SHP77 treated with DMSO at 0.1 percent for 48 hours (cell line): ENCODE results near the gene BLTP3A.
"Not testable (repeated sequence)": the region's sequence is repeated elsewhere in the genome, so short reads cannot be mapped to it uniquely, and the experiment has no call there.

ENCODE experiments used
- DNase-seq: peaks from one replicate; lab custom pipeline; 2025; lab: John Stamatoyannopoulos, UW

The BLTP3A gene

DNA sequence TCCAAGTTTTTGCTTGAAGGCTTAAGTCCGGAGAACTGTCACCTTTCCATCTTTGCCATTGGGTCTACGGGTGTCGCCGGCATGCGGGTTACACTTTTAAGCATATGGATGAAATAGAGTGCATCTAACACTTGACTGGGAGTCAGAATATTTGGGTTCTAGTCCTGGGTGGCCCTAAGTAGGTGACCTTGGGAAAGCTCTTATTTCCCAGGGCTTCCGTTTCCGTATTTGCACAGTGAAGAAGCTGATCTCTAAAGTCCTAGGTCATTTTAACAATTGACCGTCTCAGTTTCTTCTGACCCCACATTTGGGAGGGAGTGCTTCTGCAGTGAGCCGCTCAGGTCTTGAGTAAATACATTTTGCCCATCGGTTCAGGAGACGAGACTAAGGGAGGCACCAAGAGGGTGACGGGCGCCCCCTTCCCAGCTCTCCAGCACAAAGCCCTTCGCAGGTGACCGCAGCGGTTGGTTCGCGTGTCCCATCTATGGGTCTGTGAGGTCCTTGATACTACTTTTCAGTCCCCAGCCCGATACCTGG, 651 bp upstream of the BLTP3A start:
- DNase-seq = peak; percentile 52

DNA sequence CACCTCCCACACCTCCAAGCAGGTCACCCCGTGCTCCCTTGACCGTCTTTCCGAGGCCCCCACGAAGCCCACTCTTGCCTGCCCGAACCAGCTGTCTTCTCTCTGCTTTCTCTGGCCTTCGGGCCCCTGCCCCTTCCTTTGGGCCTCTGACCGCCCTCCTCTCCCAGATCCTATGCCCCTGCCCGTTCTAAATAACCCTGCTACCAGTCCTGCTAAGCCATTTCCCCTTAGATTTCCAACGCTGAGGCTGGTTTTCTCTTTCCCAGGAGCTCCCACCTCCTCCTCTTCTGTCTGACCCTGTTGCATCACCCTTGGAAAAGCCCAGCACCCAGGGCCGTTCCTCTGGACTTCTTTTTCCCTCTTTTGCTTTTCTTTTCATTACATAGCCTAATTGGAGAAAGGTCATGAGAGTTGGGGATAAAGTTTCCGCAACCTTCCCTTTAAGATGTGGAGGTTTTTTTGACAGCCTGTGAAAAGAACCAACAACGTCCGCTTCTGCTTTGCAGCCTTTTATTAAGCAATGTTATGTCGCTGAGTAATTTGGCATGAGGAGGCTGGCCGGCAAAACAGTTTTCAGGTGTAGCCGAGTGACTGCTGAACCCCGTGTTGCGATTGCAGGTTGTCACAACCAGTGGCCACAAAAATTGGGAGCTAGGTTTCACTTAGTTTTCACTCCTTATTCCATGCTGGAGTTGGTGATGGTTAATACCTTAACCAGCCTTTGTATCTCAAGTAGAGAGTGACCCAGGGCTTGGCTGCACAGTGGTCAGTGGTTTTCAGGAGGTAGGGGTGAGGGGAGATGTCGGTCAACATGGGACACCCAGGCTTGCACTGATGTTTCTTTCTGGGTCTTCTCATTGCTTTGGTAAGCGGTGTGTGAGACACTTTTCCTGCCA, 970 bp downstream of the BLTP3A start:
- no peak for DNase-seq

DNA sequence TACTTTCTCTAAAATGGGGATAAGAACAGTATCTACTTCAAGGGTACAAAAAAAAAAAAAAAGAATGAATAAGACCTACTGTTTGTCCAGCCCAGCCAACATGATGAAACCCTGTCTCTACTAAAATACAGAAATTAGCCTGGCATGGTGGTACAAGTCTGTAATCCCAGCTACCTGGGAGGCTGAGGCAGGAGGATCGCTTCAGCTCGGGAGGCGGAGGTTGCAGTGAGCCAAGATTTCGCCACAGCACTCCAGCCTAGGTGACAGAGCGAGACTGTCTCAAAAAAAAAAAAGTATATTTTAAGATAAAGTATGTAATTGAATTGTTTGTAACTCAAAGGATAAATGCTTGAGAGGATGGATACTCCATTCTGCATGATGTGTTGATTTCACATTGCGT, 2.0 kb downstream of the BLTP3A start:
- no peak for DNase-seq

DNA sequence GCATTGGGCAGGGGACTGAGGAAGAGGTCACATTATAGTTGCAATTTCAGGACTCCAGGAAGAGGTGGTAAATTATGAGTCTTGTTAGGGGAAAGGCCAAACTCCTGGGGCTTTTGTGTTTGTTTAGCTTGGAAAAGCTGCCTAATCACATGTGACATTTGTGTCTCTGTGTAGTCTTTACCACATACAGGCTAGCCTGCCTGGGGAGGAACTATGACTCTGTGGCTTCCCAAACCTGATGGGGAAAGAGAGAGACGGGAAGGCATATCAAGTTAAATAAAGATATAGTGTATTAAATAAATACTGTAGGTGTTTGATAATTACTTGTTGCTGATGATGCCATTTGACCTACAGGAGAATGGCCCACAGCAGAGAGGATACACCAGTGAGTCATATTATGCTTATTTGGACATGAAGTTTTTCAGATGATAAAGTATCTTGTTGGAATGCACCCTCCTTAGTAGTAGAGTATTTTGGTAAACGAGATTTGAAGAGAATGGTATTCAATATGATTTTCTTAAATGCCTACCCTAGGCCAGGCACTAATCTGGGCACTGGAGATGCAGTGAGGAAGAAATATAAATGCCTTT, 4.0 kb downstream of the BLTP3A start:
- no peak for DNase-seq

DNA sequence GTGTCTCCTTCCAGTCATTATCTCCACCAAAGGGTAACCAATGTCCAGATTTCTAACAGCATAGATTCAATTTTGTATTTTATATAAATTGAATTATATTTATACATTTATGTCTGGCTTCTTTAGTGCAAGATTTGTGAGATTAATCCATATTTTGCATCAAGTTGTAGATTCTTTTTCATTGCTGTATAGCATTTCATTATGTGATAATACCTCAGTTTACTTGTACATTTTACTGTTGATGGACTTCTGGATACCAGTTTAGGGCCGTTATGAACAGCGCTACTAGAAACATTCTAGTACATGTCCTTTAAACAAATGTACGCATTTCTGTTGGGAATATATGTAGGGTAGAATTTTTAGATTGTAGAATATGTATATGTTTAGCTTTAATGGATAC, 6.2 kb downstream of the BLTP3A start:
- no peak for DNase-seq

DNA sequence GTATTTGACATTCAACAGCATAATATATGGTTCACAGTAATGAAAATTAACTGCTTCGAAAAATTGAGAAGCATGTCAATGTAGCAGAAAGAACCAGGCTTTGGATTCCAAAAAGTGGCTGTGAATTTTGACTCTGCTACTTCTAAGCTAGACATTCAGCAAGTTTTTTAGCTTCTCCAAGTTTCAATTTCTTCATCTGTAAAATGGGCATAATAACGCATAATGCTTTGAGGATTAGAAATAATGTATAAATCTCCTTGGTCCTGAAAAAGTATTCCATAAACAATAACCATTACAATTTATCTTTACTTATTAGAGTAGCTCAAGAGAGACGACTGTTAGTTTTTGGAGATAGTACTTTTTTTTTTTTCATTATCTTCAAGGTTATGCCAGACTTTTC, 7.7 kb downstream of the BLTP3A start:
- no peak for DNase-seq

DNA sequence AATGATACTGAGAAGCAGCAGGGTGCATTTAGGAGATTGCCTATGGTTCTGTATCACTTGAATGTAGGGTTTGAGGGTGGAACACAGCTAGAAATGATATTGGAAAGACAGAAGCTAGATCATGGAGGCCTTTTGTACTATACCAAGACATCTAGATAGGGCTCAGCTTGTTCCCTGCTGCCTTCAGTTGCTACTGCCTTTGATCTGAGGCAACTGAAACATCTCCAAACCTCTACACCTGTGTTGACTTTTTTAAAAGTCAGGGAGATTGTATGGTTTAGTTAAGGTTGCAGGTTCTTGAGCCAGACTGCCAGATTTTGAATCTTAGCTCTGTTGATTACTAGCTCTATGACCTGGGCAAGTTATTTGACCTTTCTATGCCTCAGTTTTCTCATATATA, 12.7 kb downstream of the BLTP3A start:
- no peak for DNase-seq

DNA sequence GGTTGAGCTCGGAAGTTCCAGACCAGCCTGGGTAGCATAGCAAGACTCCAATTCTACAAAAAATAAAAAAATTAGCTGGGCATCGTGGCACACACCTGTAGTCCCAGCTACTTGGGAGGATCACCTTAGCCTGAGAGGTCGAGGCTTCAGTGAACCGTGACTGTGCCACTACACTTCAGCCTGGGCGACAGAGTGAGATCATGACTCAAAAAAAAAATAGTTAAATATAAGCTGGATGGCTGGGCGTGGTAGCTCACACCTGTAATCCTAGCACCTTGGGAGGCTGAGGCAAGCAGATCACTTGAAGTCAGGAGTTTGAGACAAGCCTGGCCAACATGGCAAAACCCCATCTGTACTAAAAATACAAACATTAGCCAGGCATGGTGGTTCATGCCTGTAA, 13.2 kb downstream of the BLTP3A start:
- DNase-seq = not testable (repeated sequence)

DNA sequence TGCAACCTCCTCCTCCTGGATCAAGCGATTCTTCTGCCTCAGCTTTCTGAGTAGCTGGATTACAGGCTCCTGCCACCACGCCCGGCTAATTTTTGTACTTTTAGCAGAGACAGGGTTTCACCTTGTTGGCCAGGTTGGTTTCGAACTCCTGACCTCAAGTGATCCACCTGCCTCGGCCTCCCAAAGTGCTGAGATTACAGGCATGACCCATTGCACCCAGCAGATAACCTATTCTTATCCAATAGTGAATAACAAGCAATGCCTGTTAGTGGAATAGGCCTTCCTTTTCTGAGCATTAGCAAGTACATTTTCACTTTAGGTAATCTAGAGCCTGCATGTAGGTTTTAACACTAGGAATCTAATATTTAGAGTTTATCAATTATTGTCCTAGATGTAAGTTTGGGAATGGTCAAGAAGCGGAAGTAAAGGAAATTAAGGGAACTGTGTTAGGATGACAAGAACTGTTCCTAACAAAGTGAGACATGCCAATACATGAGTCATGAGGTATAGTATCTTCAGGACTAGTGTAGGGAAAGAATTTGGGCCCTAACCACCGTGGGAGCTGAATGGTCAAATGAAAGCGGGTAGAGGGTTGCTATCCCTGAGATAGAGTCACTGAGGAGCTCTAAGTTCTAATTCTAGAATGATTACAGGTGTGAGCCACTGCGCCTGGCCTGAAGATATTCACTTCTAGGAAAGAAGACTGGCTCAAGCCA, 15.0 kb downstream of the BLTP3A start:
- DNase-seq = no peak

DNA sequence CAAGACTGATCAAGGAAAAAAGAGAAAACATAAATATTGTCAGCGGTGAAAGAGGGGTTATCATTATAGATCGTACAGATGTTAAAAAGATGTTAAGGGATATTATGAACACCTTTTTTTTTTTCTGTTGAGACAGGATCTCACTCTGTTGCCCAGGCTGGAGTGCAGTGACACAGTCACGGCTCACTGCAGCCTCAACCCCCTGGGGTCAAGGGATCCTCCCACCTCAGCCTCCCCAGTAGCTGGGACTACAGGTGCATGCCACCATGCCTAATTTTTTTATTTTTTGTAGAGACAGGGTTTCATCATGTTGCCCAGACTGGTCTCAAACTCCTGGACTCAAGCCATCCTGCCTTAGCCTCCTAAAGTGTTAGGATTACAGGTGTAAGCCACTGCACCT, 16.6 kb downstream of the BLTP3A start:
- not testable (repeated sequence) for DNase-seq

DNA sequence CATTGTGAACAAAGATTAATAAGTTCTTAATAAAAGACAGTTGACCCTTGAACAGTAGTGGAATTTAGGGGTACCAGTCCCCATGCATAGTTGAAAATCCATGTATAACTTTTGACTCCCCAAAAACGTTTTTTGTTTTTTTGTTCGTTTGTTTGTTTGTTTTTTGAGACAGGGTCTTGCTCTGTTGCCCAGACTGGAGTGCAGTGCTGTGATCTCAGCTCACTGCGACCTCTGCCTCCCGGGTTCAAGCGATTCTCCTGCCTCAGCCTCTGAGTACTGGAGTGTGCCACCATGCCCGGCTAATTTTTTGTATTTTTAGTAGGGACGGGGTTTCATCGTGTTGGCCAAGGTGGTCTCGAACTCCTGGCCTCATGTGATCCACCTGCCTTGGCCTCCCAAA, 17.5 kb downstream of the BLTP3A start:
- DNase-seq = not testable (repeated sequence)

DNA sequence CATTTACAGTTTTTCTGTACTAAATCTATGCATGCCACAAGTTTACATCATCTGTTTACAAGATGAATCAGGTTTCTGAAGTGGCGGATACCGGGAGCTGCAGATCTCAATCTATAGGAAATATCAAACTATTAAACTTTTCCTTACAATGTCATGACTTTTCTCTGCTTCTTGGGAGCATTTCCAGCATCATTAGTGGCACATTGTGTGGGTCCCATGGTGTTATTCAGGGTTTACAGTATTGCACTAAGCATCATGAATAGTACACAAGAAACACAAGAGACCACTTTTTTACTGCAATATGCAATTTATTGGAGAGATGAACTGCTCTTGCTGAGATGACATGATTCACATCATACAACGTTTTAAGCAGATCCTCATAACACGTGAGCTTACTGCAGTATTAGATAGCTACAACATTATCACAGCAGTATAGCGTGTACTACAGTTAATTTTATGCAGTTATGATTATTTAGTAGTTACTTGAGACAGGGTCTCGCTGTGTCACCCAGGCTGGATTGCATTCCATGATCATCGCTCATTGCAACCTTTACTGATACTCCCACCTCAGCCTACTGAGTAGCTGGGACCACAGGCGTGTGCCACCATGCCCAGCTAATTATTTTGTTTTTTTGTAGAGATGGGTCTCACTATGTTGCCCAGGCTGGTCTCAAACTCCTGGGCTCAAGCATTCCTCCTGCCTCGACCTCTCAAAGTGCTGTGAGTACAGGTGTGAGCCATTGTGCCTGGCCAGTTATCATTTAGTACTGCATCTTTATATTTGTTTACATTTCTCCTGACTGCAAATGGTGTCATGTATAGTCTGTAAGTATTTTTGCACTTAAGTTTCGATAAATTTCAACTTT, 18.4 kb downstream of the BLTP3A start:
- DNase-seq = no peak

DNA sequence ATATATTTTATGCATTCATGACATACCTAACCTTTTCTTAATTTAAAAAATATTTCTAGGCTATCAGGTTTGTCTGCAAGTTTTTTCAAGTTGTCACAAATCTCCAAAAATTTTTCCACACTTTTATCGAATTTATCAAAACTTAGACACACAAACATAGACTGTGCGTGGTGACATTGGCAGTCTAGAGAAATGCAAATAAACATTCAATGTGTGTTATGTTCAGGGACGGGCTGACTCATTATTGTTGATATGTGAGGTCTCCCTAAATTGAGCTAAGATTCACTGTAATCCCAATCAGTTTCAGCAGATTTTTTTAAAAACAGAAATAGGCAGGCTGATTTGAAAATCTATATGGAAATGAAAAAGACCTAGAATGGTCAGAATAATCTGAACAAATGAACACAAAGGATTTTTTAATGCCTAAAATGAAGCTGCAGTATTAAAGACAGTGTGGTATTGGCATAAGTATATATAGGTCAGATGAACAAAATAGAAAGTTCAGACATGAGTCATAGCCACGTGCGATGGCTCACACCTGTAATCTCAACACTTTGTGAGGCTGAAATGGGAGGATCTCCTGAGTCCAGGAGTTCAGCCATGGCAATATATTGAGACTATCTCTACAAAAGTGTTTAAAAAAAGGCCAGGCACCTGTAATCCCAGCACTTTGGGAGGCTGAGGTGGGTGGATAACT, 19.2 kb downstream of the BLTP3A start:
- DNase-seq = no peak

DNA sequence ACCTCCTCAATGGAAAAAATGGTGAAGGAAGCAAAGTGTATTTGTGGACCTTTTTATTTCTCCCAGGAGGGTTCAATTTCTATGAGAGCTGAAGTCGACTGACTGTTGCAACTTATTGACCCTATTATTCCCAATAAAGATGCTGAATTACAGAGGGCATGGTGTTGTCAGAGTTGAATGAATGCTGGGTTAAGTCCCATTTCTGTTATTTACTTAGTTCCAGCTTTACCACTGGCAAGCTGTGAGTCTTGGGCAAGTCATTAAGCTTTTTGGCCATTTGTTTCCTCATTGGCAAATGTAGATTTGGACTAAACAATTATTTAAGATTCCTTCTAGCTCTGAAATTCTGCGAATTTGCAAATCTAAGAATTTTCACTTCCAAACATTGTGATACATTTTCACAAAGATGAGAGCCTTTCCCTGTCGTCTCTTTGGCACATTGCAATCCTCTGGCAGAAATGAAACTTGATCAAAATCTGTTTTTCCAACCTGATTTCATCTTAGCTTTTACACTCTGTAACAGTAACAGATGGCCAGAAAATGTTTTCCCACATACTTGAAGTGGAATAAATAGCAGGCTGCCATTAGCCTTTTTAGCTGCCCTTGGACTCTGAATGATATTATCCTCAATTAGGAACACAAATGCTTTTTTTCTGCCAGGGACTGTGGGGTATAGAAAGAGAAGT, 21.3 kb downstream of the BLTP3A start:
- DNase-seq = no peak

DNA sequence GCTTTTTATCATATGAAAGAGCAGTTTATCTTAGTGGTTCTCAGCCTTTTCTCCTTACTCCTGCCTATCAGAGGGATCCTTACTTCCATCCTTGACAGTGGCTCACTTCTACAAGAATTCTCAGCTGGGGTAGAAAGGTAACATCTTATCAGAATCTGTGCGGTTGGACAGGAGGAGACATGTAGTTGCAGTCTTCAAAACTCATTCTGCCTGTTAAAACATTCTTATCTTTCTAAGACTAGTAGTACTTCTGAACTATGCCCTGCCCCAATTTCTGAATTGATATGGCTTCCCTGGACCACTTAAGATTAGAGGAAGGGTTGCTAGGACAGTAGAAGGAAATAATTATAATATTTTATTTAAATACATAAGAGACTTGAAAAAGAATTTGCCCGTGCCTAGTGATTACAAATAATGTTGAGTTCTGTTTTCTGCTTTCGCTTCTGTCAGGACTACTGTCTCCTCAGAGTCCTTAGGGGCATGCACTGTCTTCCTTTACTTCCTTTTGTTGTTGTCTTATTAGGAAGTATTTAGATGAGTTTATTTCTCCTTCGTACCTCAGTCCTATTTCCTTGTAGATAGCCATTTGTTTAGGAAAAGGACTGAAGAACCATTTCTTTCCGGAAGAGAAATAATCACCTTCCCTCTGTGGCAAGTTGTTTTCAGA, 24.9 kb downstream of the BLTP3A start:
- no peak for DNase-seq

DNA sequence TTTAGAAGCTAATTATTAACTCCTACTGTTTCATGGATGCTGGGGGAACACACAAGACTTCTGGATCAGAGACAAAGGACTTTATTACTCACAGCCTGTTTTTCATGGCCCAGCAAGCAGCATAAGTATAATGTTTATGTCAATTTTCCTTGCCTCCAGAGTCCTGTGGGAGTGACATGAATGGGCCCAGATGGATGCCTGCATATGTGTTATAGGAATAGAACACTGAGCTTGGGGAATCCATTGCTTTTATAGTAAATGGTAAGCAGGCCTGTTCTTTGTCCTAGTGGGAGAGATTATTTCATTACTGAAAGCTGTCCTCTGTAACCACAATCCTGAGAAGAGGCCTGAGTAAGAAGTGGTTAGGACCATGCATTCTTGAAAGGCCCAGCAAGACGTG, 25.6 kb downstream of the BLTP3A start:
- DNase-seq = no peak

DNA sequence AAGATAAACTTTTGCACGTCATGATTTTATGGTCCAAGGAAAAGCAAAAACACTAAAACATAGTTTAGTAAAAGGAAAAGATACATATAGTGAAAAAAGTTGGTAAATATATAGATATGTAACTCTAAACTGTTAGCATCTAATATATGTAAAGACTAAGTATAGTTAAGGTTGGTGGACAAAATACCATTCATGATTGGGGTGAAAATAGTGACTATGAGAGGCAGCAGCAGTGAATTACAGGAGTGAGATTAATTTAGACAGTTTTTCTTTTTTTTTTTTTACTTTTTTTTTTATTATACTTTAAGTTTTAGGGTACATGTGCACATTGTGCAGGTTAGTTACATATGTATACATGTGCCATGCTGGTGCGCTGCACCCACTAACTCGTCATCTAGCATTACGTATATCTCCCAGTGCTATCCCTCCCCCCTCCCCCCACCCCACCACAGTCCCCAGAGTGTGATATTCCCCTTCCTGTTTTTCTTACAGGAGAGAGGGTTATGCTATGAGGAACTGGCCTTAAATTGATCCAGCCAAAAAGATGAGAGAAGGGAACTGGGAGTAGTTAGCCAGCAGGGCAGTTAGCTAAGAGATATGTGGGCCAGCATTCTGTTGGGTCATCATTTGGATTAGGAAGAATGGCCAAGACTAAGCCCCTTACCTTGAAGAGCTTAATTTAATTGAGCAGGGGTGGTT, 27.1 kb downstream of the BLTP3A start:
- DNase-seq = not testable (repeated sequence)

DNA sequence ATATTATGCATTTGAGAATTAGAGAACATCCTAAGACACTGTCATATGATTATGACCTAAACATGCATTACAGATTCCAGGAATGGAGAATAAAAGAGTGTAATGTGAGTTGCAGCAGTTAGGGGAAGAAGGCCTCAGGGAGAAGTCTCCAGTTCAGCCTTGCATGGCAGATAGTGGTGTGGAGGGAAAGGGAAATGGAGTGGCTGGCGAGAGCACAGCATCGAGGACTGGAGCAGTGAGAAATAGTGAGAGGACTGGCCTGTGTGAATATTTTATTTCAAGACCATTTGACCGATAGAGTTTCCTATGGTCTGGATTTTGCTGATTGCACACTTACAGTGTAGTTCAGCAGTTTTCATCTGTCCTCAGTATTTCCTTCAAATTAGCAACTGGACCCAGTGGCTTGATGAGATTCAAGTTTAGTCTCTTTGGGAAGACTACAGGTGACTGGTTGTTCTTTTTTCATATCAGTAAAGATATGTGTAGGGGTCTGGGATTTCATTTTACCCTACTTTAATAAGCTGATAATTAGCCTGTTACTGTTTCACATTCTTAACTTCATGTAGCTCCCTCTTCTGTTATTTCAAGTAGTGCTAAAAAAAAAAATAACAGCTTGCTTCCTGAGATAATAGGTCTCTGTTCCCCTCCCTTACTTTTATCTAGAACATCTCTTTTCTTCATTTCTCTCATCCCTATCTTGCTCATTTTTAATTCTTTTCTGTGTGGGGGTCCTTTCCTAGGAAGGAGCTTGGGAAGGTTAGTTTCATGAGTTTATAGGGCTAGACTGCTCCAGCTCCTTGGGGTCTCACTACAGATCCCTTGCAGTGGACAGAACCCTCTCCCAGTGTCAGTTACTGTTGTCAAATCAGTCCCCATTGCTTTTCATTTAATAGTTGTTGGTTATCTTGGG, 27.9 kb downstream of the BLTP3A start:
- DNase-seq = no peak
